GM12873 (cell line): ENCODE results near the gene RSPO1.

Source experiments
- TF ChIP-seq, protein P1 (sequence below): IDR thresholded peaks from 2 replicates; pipeline ENCODE4 v1.5.1; 2012; ENCODE audit warnings: low read depth, mild to moderate bottlenecking, moderate library complexity, low read length, control low read depth; ENCODE audit not compliant: insufficient read depth; ENCODE audit errors: missing control alignments

RSPO1 gene

GRCh38 chr1:37629726-37630425 lies 4.8 kb downstream of the RSPO1 start:
- TF ChIP-seq, protein P1, sequence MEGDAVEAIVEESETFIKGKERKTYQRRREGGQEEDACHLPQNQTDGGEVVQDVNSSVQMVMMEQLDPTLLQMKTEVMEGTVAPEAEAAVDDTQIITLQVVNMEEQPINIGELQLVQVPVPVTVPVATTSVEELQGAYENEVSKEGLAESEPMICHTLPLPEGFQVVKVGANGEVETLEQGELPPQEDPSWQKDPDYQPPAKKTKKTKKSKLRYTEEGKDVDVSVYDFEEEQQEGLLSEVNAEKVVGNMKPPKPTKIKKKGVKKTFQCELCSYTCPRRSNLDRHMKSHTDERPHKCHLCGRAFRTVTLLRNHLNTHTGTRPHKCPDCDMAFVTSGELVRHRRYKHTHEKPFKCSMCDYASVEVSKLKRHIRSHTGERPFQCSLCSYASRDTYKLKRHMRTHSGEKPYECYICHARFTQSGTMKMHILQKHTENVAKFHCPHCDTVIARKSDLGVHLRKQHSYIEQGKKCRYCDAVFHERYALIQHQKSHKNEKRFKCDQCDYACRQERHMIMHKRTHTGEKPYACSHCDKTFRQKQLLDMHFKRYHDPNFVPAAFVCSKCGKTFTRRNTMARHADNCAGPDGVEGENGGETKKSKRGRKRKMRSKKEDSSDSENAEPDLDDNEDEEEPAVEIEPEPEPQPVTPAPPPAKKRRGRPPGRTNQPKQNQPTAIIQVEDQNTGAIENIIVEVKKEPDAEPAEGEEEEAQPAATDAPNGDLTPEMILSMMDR: no peak

GRCh38 chr1:37629008-37629407 lies 5.7 kb downstream of the RSPO1 start:
- TF ChIP-seq, protein P1: no peak

DNA sequence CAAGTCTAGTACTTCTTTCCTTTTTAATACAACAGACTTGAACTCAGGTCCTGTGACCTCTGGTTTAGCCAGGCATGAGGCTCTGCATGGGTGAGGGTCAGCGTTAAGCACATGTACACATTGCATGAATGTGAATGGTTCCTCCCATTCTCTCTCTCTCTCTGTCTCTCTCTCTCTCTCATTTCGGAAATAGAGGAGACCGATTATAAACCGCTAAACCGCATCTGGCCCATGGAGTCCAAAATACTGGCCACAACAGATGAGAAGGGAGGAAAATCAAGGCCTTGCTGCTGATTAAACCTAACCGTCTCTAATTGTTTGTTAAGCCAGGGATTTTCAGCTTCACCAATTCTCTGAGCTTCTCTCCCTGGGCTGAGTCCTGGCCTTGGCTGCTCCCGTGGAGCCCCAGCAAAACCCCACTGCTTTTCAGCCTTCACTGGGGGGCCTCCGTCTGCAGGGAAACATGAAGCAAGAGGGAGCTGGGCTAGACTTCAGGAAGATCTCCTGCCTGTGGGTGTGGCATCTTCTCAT lies 6.6 kb downstream of the RSPO1 start:
- TF ChIP-seq, protein P1: no peak

DNA sequence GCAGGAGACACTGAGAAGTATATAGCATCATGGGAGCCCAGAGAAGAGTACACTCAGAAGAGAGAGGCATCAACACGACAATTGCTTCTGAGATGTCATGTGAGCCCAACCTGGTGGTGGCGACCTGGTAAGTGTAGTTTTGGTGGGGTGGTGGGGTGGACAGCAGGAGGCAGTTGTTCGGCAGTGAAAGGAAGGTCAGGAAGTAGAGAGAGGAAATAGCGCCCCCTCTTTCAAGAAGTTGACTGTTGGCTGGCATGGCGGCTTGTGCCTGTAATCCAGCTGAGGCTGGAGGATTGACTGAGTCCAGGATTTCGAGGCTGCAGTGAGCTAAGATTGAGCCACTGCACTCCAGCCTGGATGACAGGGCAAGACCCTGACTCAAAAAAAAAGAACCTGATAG lies 12.6 kb downstream of the RSPO1 start:
- TF ChIP-seq, protein P1: peak; percentile 4

- TF ChIP-seq, protein P1: no peak
These were observed 13.3 kb downstream of the RSPO1 start for GRCh38 chr1:37621326-37621870.

GRCh38 chr1:37620707-37621106 lies 14.0 kb downstream of the RSPO1 start:
- TF ChIP-seq, protein P1: no peak

- TF ChIP-seq, protein P1: no peak
These were observed 18.4 kb downstream of the RSPO1 start for GRCh38 chr1:37616330-37616729.
